ENCODE measurements around the gene ATP5MK. TPM values are rescaled to one million over a fixed set of nuclear protein-coding genes. Genes with fewer than 3 reads are reported as not detected.

The ATP5MK gene
- polyA plus RNA-seq, result 1,761 and 1,943 TPM in 2 replicates

GRCh38 chr10:103396067-103396788, at the start of gene ATP5MK, which contains the start of gene PDCD11:
Gene ATP5MK, minus strand, starts transcription at chr10:103396475. Its CDS starts 4,018 bp downstream, at chr10:103392457.
Gene PDCD11, plus strand, starts transcription at chr10:103396626. Its CDS starts 1,801 bp downstream, at chr10:103398427.

GRCh38 chr10:103367782-103368518, 28.3 kb downstream of the ATP5MK start, which contains the start of gene TAF5:
Gene TAF5, plus strand, starts transcription at chr10:103367976. Its CDS starts 14 bp downstream, at chr10:103367990.

GRCh38 chr10:103350517-103351260, 45.6 kb downstream of the ATP5MK start, which contains the start of gene PCGF6:
Gene PCGF6, minus strand, starts transcription at chr10:103351140. Its CDS starts 74 bp downstream, at chr10:103351066.

Other genes starting within 250 kb of the ATP5MK start
- gene NT5C2, start 203.2 kb downstream of the ATP5MK start, polyA plus RNA-seq, result 18.8 and 34.7 TPM in 2 replicates
- gene RPEL1, start 150.6 kb downstream of the ATP5MK start, polyA plus RNA-seq, result not detected in 2 replicates
- gene INA, start 119.3 kb downstream of the ATP5MK start, polyA plus RNA-seq, result 332 and 395 TPM in 2 replicates
- gene PCGF6, start 45.3 kb downstream of the ATP5MK start, polyA plus RNA-seq, result 2.3 and 3.4 TPM in 2 replicates
- gene TAF5, start 28.5 kb downstream of the ATP5MK start, polyA plus RNA-seq, result 2.5 and 6.7 TPM in 2 replicates
- gene PDCD11, start 151 bp upstream of the ATP5MK start, polyA plus RNA-seq, result 6.7 and 10.1 TPM in 2 replicates
- gene CALHM2, start 55.9 kb upstream of the ATP5MK start, polyA plus RNA-seq, result 0.22 TPM in 1 of 2 replicates, not detected in the other
- 0.40 TPM in 1 of 2 replicates, not detected in the other for gene CALHM1, start 62.4 kb upstream of the ATP5MK start, polyA plus RNA-seq
- not detected in 2 replicates for gene CALHM3, start 82.8 kb upstream of the ATP5MK start, polyA plus RNA-seq
- 0.63 and 1.5 TPM in 2 replicates for gene NEURL1, start 97.2 kb upstream of the ATP5MK start, polyA plus RNA-seq